Central memory CD8-positive, alpha-beta T cell (primary cell): ENCODE measurements around the gene MAPK10.
"Not testable (repeated sequence)": the region's sequence is repeated elsewhere in the genome, so short reads cannot be mapped to it uniquely, and the experiment has no call there.

Experiments
- ATAC-seq: fragments of 150-1000 bp; cut with Tn5 transposase; replicated peaks from 2 replicates; pipeline ENCODE4 v1.10.0; 2022; ENCODE audit warnings: mild to moderate bottlenecking, moderate FRiP score, moderate number of reproducible peaks; ENCODE audit not compliant: poor library complexity, severe bottlenecking; ENCODE audit errors: extremely low read depth
- DNase-seq, 2 donors: peaks; one replicate each; pipeline ENCODE4 v3.0.0; 2021; ENCODE audit warnings: low spot score in 2 of 2
- H3K27ac Mint-ChIP-seq: one replicate; pipeline ENCODE4 v1.8.0; 2022; ENCODE audit warnings: low read depth, mild to moderate bottlenecking, moderate library complexity, mixed read lengths
- H3K27me3 Mint-ChIP-seq: one replicate; pipeline ENCODE4 v1.8.0; 2022; ENCODE audit warnings: mixed read lengths
- H3K36me3 Mint-ChIP-seq: one replicate; pipeline ENCODE4 v1.8.0; 2022; ENCODE audit warnings: mild to moderate bottlenecking, moderate library complexity, mixed read lengths; ENCODE audit not compliant: insufficient read depth
- H3K4me1 Mint-ChIP-seq: one replicate; pipeline ENCODE4 v1.8.0; 2022; ENCODE audit warnings: mixed read lengths
- H3K4me3 Mint-ChIP-seq: one replicate; pipeline ENCODE4 v1.8.0; 2022; ENCODE audit warnings: mild to moderate bottlenecking, moderate library complexity, mixed read lengths
- H3K9me3 Mint-ChIP-seq: one replicate; pipeline ENCODE4 v1.8.0; 2022; ENCODE audit warnings: mixed read lengths

Gene MAPK10

GRCh38 chr4:86220121-86220520 is 139.7 kb downstream of the MAPK10 start:
- peaks cover 2% of the 10 kb centered on the region for H3K36me3 Mint-ChIP-seq
- H3K4me3 Mint-ChIP-seq, result no peak overlapping the region
- peaks cover 11% of the 10 kb centered on the region for H3K9me3 Mint-ChIP-seq
- no peaks in the 10 kb centered on the region for H3K27me3 Mint-ChIP-seq
- ATAC-seq, result no peak
- H3K4me1 Mint-ChIP-seq, result no peaks in the 10 kb centered on the region
- no peak for DNase-seq
- H3K27ac Mint-ChIP-seq, result no peak overlapping the region

GRCh38 chr4:86218746-86219473 is 140.9 kb downstream of the MAPK10 start:
- ATAC-seq (no peak), DNase-seq (no peak)
- no peaks in the 10 kb centered on the region for H3K27me3 Mint-ChIP-seq

DNA sequence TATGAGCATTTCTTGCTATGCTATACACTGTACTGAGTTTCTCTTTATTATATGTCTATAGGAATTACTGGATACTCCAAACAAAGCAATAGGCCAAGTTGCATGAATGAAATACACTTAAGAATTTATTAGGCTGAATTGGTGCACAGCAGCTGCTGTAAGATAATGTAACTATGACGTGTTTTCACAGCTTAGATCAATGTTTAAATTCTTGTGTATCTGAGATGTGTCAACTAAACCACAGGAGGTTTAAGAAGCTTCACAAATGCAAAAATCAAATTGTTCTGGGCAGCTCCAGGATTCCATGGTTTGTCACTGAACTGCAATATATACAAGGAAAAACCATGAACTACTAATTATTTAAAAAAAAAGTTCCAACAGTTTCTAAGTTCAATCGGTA is 156.7 kb downstream of the MAPK10 start:
- Mint-ChIP-seq H3K9me3 (peaks cover 5% of the 10 kb centered on the region), H3K36me3 (no peaks in the 10 kb centered on the region), H3K27me3 (no peaks in the 10 kb centered on the region), H3K4me3 (no peak overlapping the region), H3K4me1 (no peaks in the 10 kb centered on the region), H3K27ac (no peak overlapping the region)
- ATAC-seq (no peak), DNase-seq (no peak)

More at GRCh38 chr4:86218746-86219473, 140.9 kb downstream of the MAPK10 start:
- Mint-ChIP-seq H3K36me3 (peaks cover 2% of the 10 kb centered on the region), H3K4me1 (no peaks in the 10 kb centered on the region), H3K4me3 (no peak overlapping the region), H3K9me3 (peaks cover 18% of the 10 kb centered on the region), H3K27ac (no peak overlapping the region)

- H3K27me3 Mint-ChIP-seq, result no peaks in the 10 kb centered on the region
- H3K9me3 Mint-ChIP-seq, result peaks cover 22% of the 10 kb centered on the region
- H3K4me1 Mint-ChIP-seq, result no peaks in the 10 kb centered on the region
- no peak for ATAC-seq
- DNase-seq, result no peak
- H3K4me3 Mint-ChIP-seq, result no peak overlapping the region
- no peak overlapping the region for H3K27ac Mint-ChIP-seq
- no peaks in the 10 kb centered on the region for H3K36me3 Mint-ChIP-seq
These were observed 174.2 kb downstream of the MAPK10 start for GRCh38 chr4:86185659-86186058.

DNA sequence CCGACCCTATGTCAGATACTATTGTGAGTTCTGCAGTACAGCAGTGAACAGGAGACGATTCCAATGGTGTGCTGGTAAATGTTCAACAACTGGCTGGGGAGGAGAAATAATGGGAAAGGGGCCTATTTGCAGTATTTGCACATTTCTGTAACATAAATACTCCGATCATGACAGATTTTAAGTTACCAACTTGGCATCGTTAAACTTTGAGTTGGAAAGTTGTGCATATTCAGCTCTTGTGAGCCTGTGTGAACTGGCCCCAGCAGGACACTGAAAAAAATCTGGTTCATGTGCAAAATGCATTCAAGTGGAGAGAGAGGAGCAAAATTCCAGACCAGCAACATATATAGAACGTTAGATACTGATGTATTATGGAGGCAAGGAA is 175.0 kb downstream of the MAPK10 start:
- Mint-ChIP-seq H3K36me3 (no peaks in the 10 kb centered on the region), H3K4me3 (no peak overlapping the region), H3K4me1 (no peaks in the 10 kb centered on the region), H3K27me3 (no peaks in the 10 kb centered on the region), H3K27ac (no peak overlapping the region), H3K9me3 (peaks cover 25% of the 10 kb centered on the region)
- ATAC-seq (no peak), DNase-seq (no peak)

GRCh38 chr4:86184216-86184900 is 175.5 kb downstream of the MAPK10 start:
- H3K27me3 Mint-ChIP-seq, result no peaks in the 10 kb centered on the region

GRCh38 chr4:86181585-86181984 is 178.3 kb downstream of the MAPK10 start:
- H3K9me3 Mint-ChIP-seq, result peaks cover 25% of the 10 kb centered on the region
- ATAC-seq (no peak), DNase-seq (no peak)
- H3K4me3 Mint-ChIP-seq, result no peak overlapping the region
- H3K36me3 Mint-ChIP-seq, result no peaks in the 10 kb centered on the region
- no peak overlapping the region for H3K27ac Mint-ChIP-seq
- H3K27me3 Mint-ChIP-seq, result no peaks in the 10 kb centered on the region
- H3K4me1 Mint-ChIP-seq, result no peaks in the 10 kb centered on the region

More at GRCh38 chr4:86184216-86184900, 175.5 kb downstream of the MAPK10 start:
- Mint-ChIP-seq H3K36me3 (no peaks in the 10 kb centered on the region), H3K27ac (no peak overlapping the region), H3K4me1 (no peaks in the 10 kb centered on the region), H3K4me3 (no peak overlapping the region), H3K9me3 (peaks cover 25% of the 10 kb centered on the region)
- DNase-seq (no peak), ATAC-seq (no peak)

- no peak for ATAC-seq
- Mint-ChIP-seq H3K4me3 (no peak overlapping the region), H3K27me3 (no peaks in the 10 kb centered on the region), H3K9me3 (peaks cover 17% of the 10 kb centered on the region), H3K4me1 (no peaks in the 10 kb centered on the region), H3K36me3 (no peaks in the 10 kb centered on the region), H3K27ac (no peak overlapping the region)
- no peak for DNase-seq
These were observed 181.6 kb downstream of the MAPK10 start for GRCh38 chr4:86178211-86178610.

DNA sequence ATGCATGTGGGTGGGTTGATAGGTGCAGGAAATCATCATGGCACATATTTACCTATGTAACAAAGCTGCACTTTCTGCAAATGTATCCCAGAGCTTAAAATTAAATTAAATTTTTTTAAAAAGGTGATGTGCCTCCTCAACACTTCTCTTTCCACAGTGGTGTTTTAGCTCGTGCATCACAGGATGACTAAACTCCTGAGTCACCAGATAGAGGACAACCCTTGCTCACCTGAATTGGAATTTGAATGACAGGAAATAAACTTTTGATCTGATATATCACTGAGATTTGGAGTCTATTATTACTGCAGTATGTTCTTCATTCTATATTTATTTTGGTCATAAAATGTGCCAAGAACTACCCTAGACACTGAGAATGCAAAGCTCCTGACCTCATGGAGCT is 185.3 kb downstream of the MAPK10 start:
- ATAC-seq, result no peak
- no peak overlapping the region for H3K4me3 Mint-ChIP-seq
- H3K27ac Mint-ChIP-seq, result no peak overlapping the region

DNA sequence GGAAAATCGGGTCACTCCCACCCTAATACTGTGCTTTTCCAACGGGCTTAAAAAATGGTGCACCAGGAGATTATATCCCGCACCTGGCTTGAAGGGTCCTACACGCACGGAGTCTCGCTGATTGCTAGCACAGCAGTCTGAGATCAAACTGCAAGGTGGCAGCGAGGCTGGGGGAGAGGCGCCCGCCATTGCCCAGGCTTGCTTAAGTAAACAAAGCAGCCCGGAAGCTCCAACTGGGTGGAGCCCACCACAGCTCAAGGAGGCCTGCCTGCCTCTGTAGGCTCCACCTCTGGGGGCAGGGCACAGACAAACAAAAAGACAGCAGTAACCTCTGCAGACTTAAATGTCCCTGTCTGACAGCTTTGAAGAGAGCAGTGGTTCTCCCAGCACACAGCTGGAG is 191.5 kb downstream of the MAPK10 start:
- H3K4me3 Mint-ChIP-seq, H3K27ac Mint-ChIP-seq, H3K27me3 Mint-ChIP-seq, H3K36me3 Mint-ChIP-seq, H3K4me1 Mint-ChIP-seq, DNase-seq, ATAC-seq: not testable (repeated sequence)
- peaks cover 15% of the 10 kb centered on the region for H3K9me3 Mint-ChIP-seq

More for the DNA sequence above, 185.3 kb downstream of the MAPK10 start:
- Mint-ChIP-seq H3K36me3 (no peaks in the 10 kb centered on the region), H3K9me3 (peaks cover 12% of the 10 kb centered on the region), H3K4me1 (no peaks in the 10 kb centered on the region), H3K27me3 (no peaks in the 10 kb centered on the region)
- DNase-seq, result no peak

DNA sequence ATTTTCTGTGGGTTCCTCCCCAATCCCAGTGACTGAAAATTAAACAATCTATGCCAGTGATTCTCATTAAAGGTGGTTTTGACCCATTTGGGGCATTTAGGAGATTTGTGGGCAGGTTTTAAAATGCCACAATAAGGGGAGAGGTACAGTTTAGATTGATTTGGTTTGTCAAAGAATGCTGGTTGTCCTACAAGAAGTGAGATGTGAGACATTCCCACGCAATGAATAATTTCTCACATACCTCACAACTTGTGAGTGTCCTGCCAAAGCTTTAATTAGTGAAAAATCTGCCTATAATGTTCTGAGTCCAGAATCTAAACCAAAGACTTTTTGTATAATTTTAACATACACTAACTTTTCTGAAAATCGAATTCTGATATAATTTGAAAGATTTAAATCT is 199.4 kb downstream of the MAPK10 start:
- DNase-seq (no peak), ATAC-seq (no peak)
- H3K9me3 Mint-ChIP-seq, result no peaks in the 10 kb centered on the region
- no peaks in the 10 kb centered on the region for H3K4me1 Mint-ChIP-seq
- H3K27ac Mint-ChIP-seq, result no peak overlapping the region
- no peak overlapping the region for H3K4me3 Mint-ChIP-seq
- H3K27me3 Mint-ChIP-seq, result no peaks in the 10 kb centered on the region
- H3K36me3 Mint-ChIP-seq, result no peaks in the 10 kb centered on the region

- DNase-seq (no peak), ATAC-seq (no peak)
- H3K9me3 Mint-ChIP-seq, result no peaks in the 10 kb centered on the region
- no peaks in the 10 kb centered on the region for H3K36me3 Mint-ChIP-seq
- H3K4me3 Mint-ChIP-seq, result no peak overlapping the region
- H3K27me3 Mint-ChIP-seq, result no peaks in the 10 kb centered on the region
- no peak overlapping the region for H3K27ac Mint-ChIP-seq
- no peaks in the 10 kb centered on the region for H3K4me1 Mint-ChIP-seq
These were observed 200.6 kb downstream of the MAPK10 start for GRCh38 chr4:86159216-86159615.

GRCh38 chr4:86156531-86156930 is 203.3 kb downstream of the MAPK10 start:
- ATAC-seq, result no peak
- Mint-ChIP-seq H3K36me3 (no peaks in the 10 kb centered on the region), H3K27me3 (no peaks in the 10 kb centered on the region)

More at GRCh38 chr4:86156531-86156930, 203.3 kb downstream of the MAPK10 start:
- H3K4me3 Mint-ChIP-seq, result no peak overlapping the region
- H3K27ac Mint-ChIP-seq, result no peak overlapping the region
- H3K9me3 Mint-ChIP-seq, result peaks cover under 1% of the 10 kb centered on the region
- H3K4me1 Mint-ChIP-seq, result no peaks in the 10 kb centered on the region
- DNase-seq, result no peak
